Stimulated activated naive CD8-positive, alpha-beta T cell treated with anti-CD3 and anti-CD28 coated beads, Interleukin-15, Interleukin-2, amounts not matched to agents 100 ng/mL and 50 ng/mL, for 24 hours (primary cell): ENCODE results near the gene CDH3.
A peak's percentile ranks its signal among the peaks of the same experiment; 100 is the strongest.
"Not testable (repeated sequence)": the region's sequence is repeated elsewhere in the genome, so short reads cannot be mapped to it uniquely, and the experiment has no call there.

Experiments
- H3K27ac Mint-ChIP-seq: one replicate; pipeline ENCODE4 v1.8.0; 2021; ENCODE audit warnings: mild to moderate bottlenecking, mixed read lengths
- H3K27me3 Mint-ChIP-seq: one replicate; pipeline ENCODE4 v1.8.0; 2021; ENCODE audit warnings: mixed read lengths
- H3K36me3 Mint-ChIP-seq: one replicate; pipeline ENCODE4 v1.8.0; 2021; ENCODE audit warnings: low read depth, mixed read lengths
- H3K4me1 Mint-ChIP-seq: one replicate; pipeline ENCODE4 v1.8.0; 2021; ENCODE audit warnings: low read depth, mixed read lengths
- H3K4me3 Mint-ChIP-seq: one replicate; pipeline ENCODE4 v1.8.0; 2021; ENCODE audit warnings: mild to moderate bottlenecking, mixed read lengths
- H3K9me3 Mint-ChIP-seq: one replicate; pipeline ENCODE4 v1.8.0; 2021; ENCODE audit warnings: mixed read lengths

The CDH3 gene

GRCh38 chr16:68707340-68708152, 62.4 kb downstream of the CDH3 start:
- no peak overlapping the region for H3K27ac Mint-ChIP-seq
- H3K27me3 Mint-ChIP-seq, result peaks cover 12% of the 10 kb centered on the region
- H3K4me1 Mint-ChIP-seq, result peaks cover 16% of the 10 kb centered on the region
- no peak overlapping the region for H3K4me3 Mint-ChIP-seq
- H3K9me3 Mint-ChIP-seq, result no peaks in the 10 kb centered on the region
- H3K36me3 Mint-ChIP-seq, result no peaks in the 10 kb centered on the region

GRCh38 chr16:68710211-68710610, 65.1 kb downstream of the CDH3 start:
- Mint-ChIP-seq H3K27ac (no peak overlapping the region), H3K27me3 (peaks cover 17% of the 10 kb centered on the region), H3K36me3 (no peaks in the 10 kb centered on the region), H3K9me3 (no peaks in the 10 kb centered on the region), H3K4me1 (peaks cover 16% of the 10 kb centered on the region), H3K4me3 (no peak overlapping the region)

GRCh38 chr16:68711421-68712139, 66.5 kb downstream of the CDH3 start:
- no peak overlapping the region for H3K4me3 Mint-ChIP-seq
- no peak overlapping the region for H3K27ac Mint-ChIP-seq
- H3K4me1 Mint-ChIP-seq, result peaks cover 16% of the 10 kb centered on the region
- no peaks in the 10 kb centered on the region for H3K36me3 Mint-ChIP-seq
- peaks cover 17% of the 10 kb centered on the region for H3K27me3 Mint-ChIP-seq
- H3K9me3 Mint-ChIP-seq, result no peaks in the 10 kb centered on the region

GRCh38 chr16:68713361-68713760, 68.3 kb downstream of the CDH3 start:
- no peaks in the 10 kb centered on the region for H3K36me3 Mint-ChIP-seq
- H3K9me3 Mint-ChIP-seq, result no peaks in the 10 kb centered on the region
- H3K27me3 Mint-ChIP-seq, result peaks cover 17% of the 10 kb centered on the region
- H3K4me1 Mint-ChIP-seq, result peaks cover 16% of the 10 kb centered on the region
- no peak overlapping the region for H3K4me3 Mint-ChIP-seq
- no peak overlapping the region for H3K27ac Mint-ChIP-seq

GRCh38 chr16:68715471-68715870, 70.4 kb downstream of the CDH3 start:
- no peaks in the 10 kb centered on the region for H3K9me3 Mint-ChIP-seq
- peaks cover 7% of the 10 kb centered on the region for H3K27me3 Mint-ChIP-seq
- H3K36me3 Mint-ChIP-seq, result no peaks in the 10 kb centered on the region
- no peak overlapping the region for H3K4me3 Mint-ChIP-seq
- peaks cover 26% of the 10 kb centered on the region for H3K4me1 Mint-ChIP-seq
- H3K27ac Mint-ChIP-seq, result no peak overlapping the region

- H3K27ac Mint-ChIP-seq, H3K4me3 Mint-ChIP-seq: not testable (repeated sequence)
Measured at GRCh38 chr16:68716516-68716915, 71.4 kb downstream of the CDH3 start.

GRCh38 chr16:68717684-68718083, 72.6 kb downstream of the CDH3 start:
- H3K36me3 Mint-ChIP-seq, result no peaks in the 10 kb centered on the region
- H3K9me3 Mint-ChIP-seq, result no peaks in the 10 kb centered on the region
- H3K27ac Mint-ChIP-seq, result no peak overlapping the region
- H3K4me1 Mint-ChIP-seq, result peaks cover 14% of the 10 kb centered on the region
- peaks cover 5% of the 10 kb centered on the region for H3K27me3 Mint-ChIP-seq
- H3K4me3 Mint-ChIP-seq, result no peak overlapping the region

More at GRCh38 chr16:68716516-68716915, 71.4 kb downstream of the CDH3 start:
- H3K36me3 Mint-ChIP-seq, H3K27me3 Mint-ChIP-seq, H3K9me3 Mint-ChIP-seq: not testable (repeated sequence)
- H3K4me1 Mint-ChIP-seq, result peaks cover 20% of the 10 kb centered on the region

GRCh38 chr16:68718590-68718989, 73.5 kb downstream of the CDH3 start:
- Mint-ChIP-seq H3K27ac (no peak overlapping the region), H3K9me3 (no peaks in the 10 kb centered on the region), H3K27me3 (no peaks in the 10 kb centered on the region), H3K4me1 (peaks cover 14% of the 10 kb centered on the region), H3K4me3 (no peak overlapping the region), H3K36me3 (no peaks in the 10 kb centered on the region)

GRCh38 chr16:68719993-68720489, 74.9 kb downstream of the CDH3 start:
- H3K9me3 Mint-ChIP-seq, result no peaks in the 10 kb centered on the region
- H3K4me1 Mint-ChIP-seq, result peaks cover 14% of the 10 kb centered on the region
- H3K4me3 Mint-ChIP-seq, result no peak overlapping the region
- no peaks in the 10 kb centered on the region for H3K36me3 Mint-ChIP-seq
- H3K27ac Mint-ChIP-seq, result peak overlapping the region; percentile 71
- no peaks in the 10 kb centered on the region for H3K27me3 Mint-ChIP-seq

- no peaks in the 10 kb centered on the region for H3K9me3 Mint-ChIP-seq
- H3K4me3 Mint-ChIP-seq, result no peak overlapping the region
- H3K27me3 Mint-ChIP-seq, result no peaks in the 10 kb centered on the region
- H3K27ac Mint-ChIP-seq, result no peak overlapping the region
- no peaks in the 10 kb centered on the region for H3K36me3 Mint-ChIP-seq
- peaks cover 14% of the 10 kb centered on the region for H3K4me1 Mint-ChIP-seq
Measured at GRCh38 chr16:68722119-68723024, 77.3 kb downstream of the CDH3 start.

GRCh38 chr16:68724797-68725196, 79.7 kb downstream of the CDH3 start:
- Mint-ChIP-seq H3K4me3 (no peak overlapping the region), H3K27ac (no peak overlapping the region), H3K9me3 (no peaks in the 10 kb centered on the region), H3K4me1 (peaks cover 10% of the 10 kb centered on the region), H3K36me3 (no peaks in the 10 kb centered on the region), H3K27me3 (peaks cover 6% of the 10 kb centered on the region)

- no peak overlapping the region for H3K27ac Mint-ChIP-seq
Measured at GRCh38 chr16:68728523-68728922, 83.4 kb downstream of the CDH3 start.

GRCh38 chr16:68731637-68732036, 86.5 kb downstream of the CDH3 start:
- H3K9me3 Mint-ChIP-seq, result no peaks in the 10 kb centered on the region
- H3K4me3 Mint-ChIP-seq, result no peak overlapping the region
- peaks cover under 1% of the 10 kb centered on the region for H3K4me1 Mint-ChIP-seq
- H3K27me3 Mint-ChIP-seq, result peaks cover 27% of the 10 kb centered on the region
- no peak overlapping the region for H3K27ac Mint-ChIP-seq
- no peaks in the 10 kb centered on the region for H3K36me3 Mint-ChIP-seq

More at GRCh38 chr16:68728523-68728922, 83.4 kb downstream of the CDH3 start:
- no peaks in the 10 kb centered on the region for H3K36me3 Mint-ChIP-seq
- no peaks in the 10 kb centered on the region for H3K9me3 Mint-ChIP-seq
- H3K27me3 Mint-ChIP-seq, result peaks cover 6% of the 10 kb centered on the region
- H3K4me3 Mint-ChIP-seq, result no peak overlapping the region
- H3K4me1 Mint-ChIP-seq, result no peaks in the 10 kb centered on the region

- Mint-ChIP-seq H3K36me3 (no peaks in the 10 kb centered on the region), H3K9me3 (no peaks in the 10 kb centered on the region), H3K27ac (no peak overlapping the region), H3K4me3 (no peak overlapping the region), H3K27me3 (peaks cover 31% of the 10 kb centered on the region), H3K4me1 (peaks cover 4% of the 10 kb centered on the region)
Measured at GRCh38 chr16:68732042-68732680, 87.1 kb downstream of the CDH3 start.
